PC-3 (cell line): ENCODE results near the gene DPM1.

Source experiments
- EZH2 ChIP-seq: fragments of 300-600 bp; sonication (generic); IDR thresholded peaks from one replicate; pipeline ENCODE4 v1.6.1; 2017; ENCODE audit warnings: antibody characterized with exemption, mild to moderate bottlenecking, low read length; ENCODE audit not compliant: unreplicated experiment
- TF ChIP-seq, protein P1 (sequence below): fragments of 300-600 bp; sonication (generic); conservative IDR thresholded peaks from 2 replicates; pipeline ENCODE4 v1.5.1; 2017; ENCODE audit warnings: antibody characterized with exemption, low read depth, mild to moderate bottlenecking, low read length

DNA sequence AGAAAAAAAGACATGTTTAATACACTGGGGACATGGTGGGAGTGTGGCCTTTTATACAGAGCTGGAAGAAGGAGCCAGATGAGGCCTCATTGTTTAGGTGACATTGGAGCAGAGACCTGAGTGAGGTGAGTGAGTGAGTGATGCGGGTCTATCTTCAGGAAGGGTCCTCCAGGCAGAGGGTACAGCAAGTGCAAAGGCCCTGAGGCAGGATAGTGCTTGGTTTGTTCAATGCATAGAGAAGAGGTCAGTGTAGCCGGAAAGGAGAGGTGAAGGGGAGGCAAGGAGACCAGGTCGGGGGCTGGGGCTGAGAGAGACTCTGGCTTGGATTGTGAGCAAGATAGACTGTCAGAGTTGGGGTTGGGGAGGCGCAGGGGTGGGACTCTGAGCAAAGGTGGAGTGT, 41.0 kb upstream of the DPM1 start:
- TF ChIP-seq EZH2: no peak
- TF ChIP-seq, protein P1, sequence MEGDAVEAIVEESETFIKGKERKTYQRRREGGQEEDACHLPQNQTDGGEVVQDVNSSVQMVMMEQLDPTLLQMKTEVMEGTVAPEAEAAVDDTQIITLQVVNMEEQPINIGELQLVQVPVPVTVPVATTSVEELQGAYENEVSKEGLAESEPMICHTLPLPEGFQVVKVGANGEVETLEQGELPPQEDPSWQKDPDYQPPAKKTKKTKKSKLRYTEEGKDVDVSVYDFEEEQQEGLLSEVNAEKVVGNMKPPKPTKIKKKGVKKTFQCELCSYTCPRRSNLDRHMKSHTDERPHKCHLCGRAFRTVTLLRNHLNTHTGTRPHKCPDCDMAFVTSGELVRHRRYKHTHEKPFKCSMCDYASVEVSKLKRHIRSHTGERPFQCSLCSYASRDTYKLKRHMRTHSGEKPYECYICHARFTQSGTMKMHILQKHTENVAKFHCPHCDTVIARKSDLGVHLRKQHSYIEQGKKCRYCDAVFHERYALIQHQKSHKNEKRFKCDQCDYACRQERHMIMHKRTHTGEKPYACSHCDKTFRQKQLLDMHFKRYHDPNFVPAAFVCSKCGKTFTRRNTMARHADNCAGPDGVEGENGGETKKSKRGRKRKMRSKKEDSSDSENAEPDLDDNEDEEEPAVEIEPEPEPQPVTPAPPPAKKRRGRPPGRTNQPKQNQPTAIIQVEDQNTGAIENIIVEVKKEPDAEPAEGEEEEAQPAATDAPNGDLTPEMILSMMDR: no peak
